GM12892 (cell line): Measurements from ENCODE around the gene NCBP1.

ENCODE experiments used
- POLR2A ChIP-seq: IDR thresholded peaks from 2 replicates; pipeline ENCODE4 v1.6.1; 2011; ENCODE audit warnings: low read depth, low read length, control low read depth
- POLR2AphosphoS5 ChIP-seq: IDR thresholded peaks from 2 replicates; pipeline ENCODE4 v1.6.1; 2011; ENCODE audit warnings: low read depth, low read length, control low read depth
- TAF1 ChIP-seq: IDR thresholded peaks from 2 replicates; pipeline ENCODE4 v1.6.1; 2011; ENCODE audit warnings: low read depth, mild to moderate bottlenecking, control low read depth, low read length, borderline replicate concordance

DNA sequence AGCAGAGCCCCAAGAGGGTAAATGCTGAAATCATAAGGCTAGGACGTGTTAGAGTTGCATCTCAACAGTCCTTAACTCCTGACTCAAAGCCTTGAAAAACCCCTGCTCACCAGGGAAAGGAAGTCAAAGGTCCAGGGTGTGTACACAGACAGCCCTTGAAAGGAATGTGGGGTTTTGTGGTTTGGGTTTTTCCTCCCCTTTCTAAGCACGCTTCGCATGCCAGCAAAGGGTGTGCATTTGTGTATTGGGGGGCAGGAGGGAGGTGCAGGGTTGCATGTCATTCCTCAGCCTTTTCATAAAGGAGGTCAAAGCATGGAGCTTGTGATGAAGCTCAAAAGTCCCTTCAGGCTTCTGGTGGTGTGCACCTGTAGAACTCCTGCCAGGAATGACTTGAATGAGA lies 80.8 kb downstream of the NCBP1 start:
- TF ChIP-seq TAF1: no peak
- TF ChIP-seq POLR2AphosphoS5: no peak
- no peak for TF ChIP-seq POLR2A
